Spleen (tissue), 11 donors: ENCODE measurements around the gene MTG2. TPM values are rescaled to one million over a fixed set of nuclear protein-coding genes. Genes with fewer than 3 reads are reported as not detected.

Experiments
- DNase-seq: peaks from one replicate; pipeline ENCODE4 v3.0.0-alpha.2; 2020
- H3K27ac ChIP-seq, 8 donors: fragments of 200-600 bp; sonication (generic) in 7 of 8; 1 replicate in 4 of 8; 2 replicates in 4 of 8; pipeline versions ENCODE4 v1.5.0 to v1.8.0; 2016 to 2021; ENCODE audit warnings: inconsistent platforms in 4 of 8, mild to moderate bottlenecking in 4 of 8, moderate library complexity in 1 of 8
- H3K27me3 ChIP-seq, 7 donors: fragments of 200-600 bp; sonication (generic) in 6 of 7; replicated peaks in 1 of 7; 1 replicate in 4 of 7; 2 replicates in 3 of 7; pipeline versions ENCODE4 v1.5.0 to v1.8.0; 2016 to 2021; ENCODE audit warnings: inconsistent platforms in 3 of 7, mild to moderate bottlenecking in 1 of 7
- H3K36me3 ChIP-seq, 6 donors: fragments of 200-600 bp; sonication (generic) in 5 of 6; 1 replicate in 4 of 6; 2 replicates in 2 of 6; pipeline versions ENCODE4 v1.5.0 to v1.8.0; 2016 to 2021; ENCODE audit warnings: inconsistent platforms in 2 of 6
- H3K4me1 ChIP-seq, 6 donors: fragments of 200-600 bp; sonication (generic) in 5 of 6; 1 replicate in 3 of 6; 2 replicates in 3 of 6; pipeline versions ENCODE4 v1.5.0 to v1.8.0; 2016 to 2021; ENCODE audit warnings: inconsistent platforms in 3 of 6
- H3K4me3 ChIP-seq, 8 donors: fragments of 200-600 bp; sonication (generic) in 7 of 8; 1 replicate in 4 of 8; 2 replicates in 4 of 8; pipeline versions ENCODE4 v1.5.0 to v1.8.0; 2016 to 2021; ENCODE audit warnings: inconsistent platforms in 4 of 8, mild to moderate bottlenecking in 4 of 8, moderate library complexity in 2 of 8
- H3K9me3 ChIP-seq, 8 donors: fragments of 200-600 bp; sonication (generic) in 7 of 8; 1 replicate in 4 of 8; 2 replicates in 4 of 8; pipeline versions ENCODE4 v1.5.0 to v1.8.0; 2016 to 2021; ENCODE audit warnings: inconsistent platforms in 4 of 8
- CTCF ChIP-seq, 11 experiments: fragments of 200-600 bp in 7 of 11; fragments of 450-650 bp in 4 of 11; sonication (generic) in 4 of 11; IDR thresholded peaks in 8 of 11; conservative IDR thresholded peaks in 3 of 11; 1 replicate in 7 of 11; 2 replicates in 4 of 11; pipeline versions ENCODE4 v1.4.0 to v1.8.0; 2016 to 2021; ENCODE audit warnings: antibody characterized with exemption in 11 of 11, inconsistent platforms in 4 of 11, mild to moderate bottlenecking in 1 of 11
- POLR2A ChIP-seq, 3 donors: fragments of 450-650 bp; IDR thresholded peaks; one replicate each; pipeline ENCODE4 v1.5.1; 2017; ENCODE audit warnings: antibody characterized with exemption in 3 of 3, mild to moderate bottlenecking in 1 of 3
- POLR2AphosphoS5 ChIP-seq, 3 donors: sonication (generic); formaldehyde crosslinking; IDR thresholded peaks; one replicate each; pipeline ENCODE4 v1.5.1; 2017; ENCODE audit warnings: antibody characterized with exemption in 3 of 3
- WGBS, 5 donors: extraction: QIAGEN DNeasy Blood & Tissue Kit in 3 of 5; methylation state at CpG; one replicate each; pipeline versions ENCODE4 v1.1.5 to v1.1.7; 2013 to 2018; 5-methylcytosine and 5-hydroxymethylcytosine counted together
- intact Hi-C: fragments of 100-400 bp; cut with DNase I; formaldehyde crosslinking; loops from one replicate; pipeline ENCODE4 v1.15.0; 2023; ENCODE audit warnings: low total_unique reads
- polyA plus RNA-seq, 3 donors: library from polyadenylated mRNA; stranded (reverse); fragments of 200-250 nt; gene quantifications; one replicate each; pipeline ENCODE4 v1.2.1, GENCODE V29; 2013
- total RNA-seq, 7 donors: library from RNA; depleted of rRNA in 3 of 7; stranded (reverse); fragments of >200 nt in 3 of 7; fragmentation: NEBNext Ultra II Directional in 4 of 7; extraction: Animal tissue kit (Norgen Biotek cat#: 25700) in 4 of 7; gene quantifications; one replicate each; pipeline versions ENCODE4 v1.1.0 to v1.2.1, GENCODE V29; 2016 to 2021
- donor health status: healthy with polysubstance abuse.
- donor health status: DM: no; HTN: no; CAD: no; lungs with moderate emphysema.
- donor health status: DM: no; HTN: no; CAD: no.
- donor health status: Bipolar disorder and iron deficiency.
- donor health status: healthy.
- donor health status: DM: no; HTN: no; CAD: no.
- donor health status: DM: yes; HTN: yes; CAD: no.

Gene MTG2
- total and polyA plus RNA-seq, 10 donors = 22.6 to 41.3 (median 37.6) TPM

GRCh38 chr20:62159052-62159451 lies 23.8 kb upstream of the MTG2 start:
- Histone ChIP-seq H3K27me3 (no peaks in the 10 kb centered on the region), H3K27ac (no peak overlapping the region), H3K4me1 (peaks cover 6 to 21% (median 11%) of the 10 kb centered on the region in 6 donors), H3K4me3 (no peak overlapping the region), H3K36me3 (peaks cover 0 to 78% (median 35%) of the 10 kb centered on the region in 6 donors), H3K9me3 (no peaks in the 10 kb centered on the region)
- WGBS, 5 donors = 89 to 96% (median 93%) methylated on average over 10 to 11 of the region's 11 CpGs
- DNase-seq = no peak
- intact Hi-C loops = no loop called here
- TF ChIP-seq POLR2A (IDR thresholded peaks at IDR 0.05) = no peak
- no peak for TF ChIP-seq CTCF (IDR thresholded peaks at IDR 0.05 in 8 of 11, conservative IDR thresholded peaks at IDR 0.05 in 3 of 11)

GRCh38 chr20:62159839-62160238 lies 23.0 kb upstream of the MTG2 start:
- Histone ChIP-seq H3K27me3 (no peaks in the 10 kb centered on the region), H3K9me3 (no peaks in the 10 kb centered on the region), H3K36me3 (peaks cover 0 to 78% (median 43%) of the 10 kb centered on the region in 6 donors), H3K4me3 (no peak overlapping the region), H3K27ac (no peak overlapping the region), H3K4me1 (peaks cover 6 to 21% (median 11%) of the 10 kb centered on the region in 6 donors)
- DNase-seq = no peak
- 78 to 84% (median 80%) methylated on average over 14 of the region's 14 CpGs for WGBS, 5 donors
- intact Hi-C loops = no loop called here
- TF ChIP-seq CTCF (IDR thresholded peaks at IDR 0.05 in 8 of 11, conservative IDR thresholded peaks at IDR 0.05 in 3 of 11) (no peak), POLR2A (IDR thresholded peaks at IDR 0.05) (no peak)

- Histone ChIP-seq H3K9me3 (no peaks in the 10 kb centered on the region), H3K27me3 (no peaks in the 10 kb centered on the region), H3K4me1 (peaks cover 6 to 21% (median 11%) of the 10 kb centered on the region in 6 donors), H3K36me3 (peaks cover 0 to 78% (median 46%) of the 10 kb centered on the region in 6 donors), H3K4me3 (no peak overlapping the region), H3K27ac (no peak overlapping the region)
- intact Hi-C loops = no loop called here
- TF ChIP-seq POLR2A (IDR thresholded peaks at IDR 0.05) (no peak), CTCF (IDR thresholded peaks at IDR 0.05 in 8 of 11, conservative IDR thresholded peaks at IDR 0.05 in 3 of 11) (no peak), POLR2AphosphoS5 (IDR thresholded peaks at IDR 0.05) (no peak)
- DNase-seq = no peak
- WGBS, 5 donors = 88 to 97% (median 95%) methylated on average over 8 to 9 of the region's 9 CpGs
Observed at GRCh38 chr20:62160253-62160652, 22.6 kb upstream of the MTG2 start.

GRCh38 chr20:62160876-62161275 lies 22.0 kb upstream of the MTG2 start:
- no peak overlapping the region for H3K27ac ChIP-seq
- H3K9me3 ChIP-seq = no peaks in the 10 kb centered on the region
- peaks cover 6 to 21% (median 11%) of the 10 kb centered on the region in 6 donors for H3K4me1 ChIP-seq
- peaks cover 0 to 78% (median 52%) of the 10 kb centered on the region in 6 donors for H3K36me3 ChIP-seq
- 93 to 96% (median 95%) methylated on average over 15 to 17 of the region's 17 CpGs for WGBS, 5 donors
- DNase-seq = no peak
- no peak overlapping the region for H3K4me3 ChIP-seq
- TF ChIP-seq POLR2A (IDR thresholded peaks at IDR 0.05) (no peak), CTCF (IDR thresholded peaks at IDR 0.05 in 8 of 11, conservative IDR thresholded peaks at IDR 0.05 in 3 of 11) (no peak), POLR2AphosphoS5 (IDR thresholded peaks at IDR 0.05) (no peak)
- H3K27me3 ChIP-seq = no peaks in the 10 kb centered on the region
- intact Hi-C loops = no loop called here
